SK-N-SH (cell line): ENCODE measurements around the gene PYGB. TPM values are rescaled to one million over a fixed set of nuclear protein-coding genes. Genes with fewer than 3 reads are reported as not detected.
A peak's percentile ranks its signal among the peaks of the same experiment; 100 is the strongest.

Experiments used
- CTCF ChIA-PET: fragments of 300-600, 350-600 bp; formaldehyde crosslinking; extraction: SDS; loops from one replicate; lab custom pipeline; 2021; lab: Yijun Ruan, JAX
- POLR2A ChIA-PET: fragments of 350-600 bp; sonication (Branson Sonifier 250); formaldehyde crosslinking; extraction: SDS; loops from one replicate; lab custom pipeline; 2020; ENCODE audit warnings: antibody characterized with exemption, inconsistent platforms; lab: Yijun Ruan, JAX
- DNase-seq: peaks from one replicate; pipeline ENCODE4 v3.0.0; 2012
- H2AFZ ChIP-seq: fragments of 200-600 bp; sonication (generic); 2 replicates; pipeline ENCODE4 v1.8.1; 2016; ENCODE audit warnings: antibody characterized with exemption, mild to moderate bottlenecking, low read depth
- H3F3A ChIP-seq: fragments of 200-600 bp; sonication (generic); replicated peaks from 2 replicates; pipeline ENCODE3; 2016; ENCODE audit warnings: antibody characterized with exemption, mild to moderate bottlenecking; ENCODE audit not compliant: insufficient read depth
- H3K27ac ChIP-seq, 2 experiments: fragments of 200-500 bp in 1 of 2; fragments of 200-600 bp in 1 of 2; sonication (Bioruptor generic) in 1 of 2; sonication (generic), shearing (Covaris generic) in 1 of 2; 2 replicates each; pipeline versions ENCODE4 v1.5.1 to v1.6.1; 2014 to 2016; ENCODE audit warnings: low read depth in 2 of 2, inconsistent platforms in 1 of 2, low read length in 1 of 2, mild to moderate bottlenecking in 1 of 2, mixed read lengths in 1 of 2
- H3K27me3 ChIP-seq: fragments of 200-600 bp; sonication (generic), shearing (Covaris generic); 2 replicates; pipeline ENCODE4 v1.6.1; 2016; ENCODE audit warnings: mixed run types; ENCODE audit not compliant: insufficient read depth
- H3K36me3 ChIP-seq, 2 experiments: fragments of 200-500 bp in 1 of 2; fragments of 200-600 bp in 1 of 2; sonication (Bioruptor generic) in 1 of 2; sonication (generic) in 1 of 2; replicated peaks in 1 of 2; 2 replicates each; pipeline versions ENCODE3 to v1.5.1; 2014 to 2016; ENCODE audit warnings: low read length in 1 of 2, mild to moderate bottlenecking in 1 of 2; ENCODE audit not compliant: insufficient read depth in 2 of 2, control insufficient read depth in 1 of 2
- H3K4me1 ChIP-seq, 2 experiments: fragments of 200-500 bp in 1 of 2; fragments of 200-600 bp in 1 of 2; sonication (Bioruptor generic) in 1 of 2; sonication (generic), shearing (Covaris generic) in 1 of 2; 2 replicates each; pipeline versions ENCODE4 v1.5.1 to v1.6.1; 2014 to 2016; ENCODE audit warnings: low read depth in 1 of 2, low read length in 1 of 2, mixed run types in 1 of 2; ENCODE audit not compliant: insufficient read depth in 2 of 2, control insufficient read depth in 1 of 2
- H3K4me2 ChIP-seq: fragments of 200-600 bp; sonication (generic), shearing (Covaris generic); 2 replicates; pipeline ENCODE4 v1.6.1; 2017; ENCODE audit warnings: mixed run types
- H3K4me3 ChIP-seq, 2 experiments: fragments of 200-500 bp in 1 of 2; fragments of 200-600 bp in 1 of 2; sonication (Bioruptor generic) in 1 of 2; sonication (generic), shearing (Covaris generic) in 1 of 2; 2 replicates each; pipeline versions ENCODE4 v1.5.1 to v1.8.1; 2014 to 2016; ENCODE audit warnings: low read depth in 2 of 2, inconsistent platforms in 1 of 2, low read length in 1 of 2, mild to moderate bottlenecking in 1 of 2, mixed read lengths in 1 of 2, moderate library complexity in 1 of 2
- H3K79me2 ChIP-seq: fragments of 200-600 bp; sonication (generic); 2 replicates; pipeline ENCODE4 v1.8.1; 2017; ENCODE audit warnings: mild to moderate bottlenecking; ENCODE audit not compliant: insufficient read depth
- H3K9ac ChIP-seq: fragments of 200-600 bp; sonication (generic); 2 replicates; pipeline ENCODE4 v1.6.1; 2017; ENCODE audit warnings: mixed run types
- H3K9me2 ChIP-seq: fragments of 200-600 bp; sonication (generic); 2 replicates; pipeline ENCODE4 v1.6.1; 2017; ENCODE audit warnings: mixed run types
- H3K9me3 ChIP-seq: fragments of 200-600 bp; sonication (generic); 2 replicates; pipeline ENCODE4 v1.6.1; 2017; ENCODE audit warnings: mixed run types, mild to moderate bottlenecking, moderate library complexity
- H4K20me1 ChIP-seq: fragments of 200-600 bp; sonication (generic); 2 replicates; pipeline ENCODE4 v1.6.1; 2017; ENCODE audit warnings: mild to moderate bottlenecking, mixed run types; ENCODE audit not compliant: insufficient read depth
- FOXJ3 ChIP-seq: sonication (generic); formaldehyde crosslinking; IDR thresholded peaks from 2 replicates; pipeline ENCODE4 v1.5.1; 2020; ENCODE audit warnings: mild to moderate bottlenecking, missing genetic modification reagents
- MXI1 ChIP-seq: IDR thresholded peaks from 2 replicates; pipeline ENCODE4 v1.6.1; 2012; ENCODE audit warnings: mild to moderate bottlenecking, low read depth, low read length, improper control_type of control experiment
- NRF1 ChIP-seq: IDR thresholded peaks from 2 replicates; pipeline ENCODE4 v1.6.1; 2012; ENCODE audit warnings: low read depth, mild to moderate bottlenecking, low read length
- RFX5 ChIP-seq: IDR thresholded peaks from 2 replicates; pipeline ENCODE4 v1.6.1; 2012; ENCODE audit warnings: mild to moderate bottlenecking, improper control_type of control experiment, low read length
- RXRA ChIP-seq: IDR thresholded peaks from 2 replicates; pipeline ENCODE4 v1.4.0; 2012; ENCODE audit warnings: low read depth, mild to moderate bottlenecking, borderline replicate concordance
- SIN3A ChIP-seq: IDR thresholded peaks from 2 replicates; pipeline ENCODE4 v1.6.1; 2012; ENCODE audit warnings: low read depth, mild to moderate bottlenecking, low read length, moderate library complexity, borderline replicate concordance
- SMC3 ChIP-seq: IDR thresholded peaks from 2 replicates; pipeline ENCODE4 v1.6.1; 2012; ENCODE audit warnings: low read depth, low read length, improper control_type of control experiment
- TEAD4 ChIP-seq: IDR thresholded peaks from 2 replicates; pipeline ENCODE4 v1.4.0; 2012; ENCODE audit warnings: mild to moderate bottlenecking, borderline replicate concordance; ENCODE audit not compliant: insufficient read depth
- WGBS: methylation state at CpG from one replicate; pipeline ENCODE4 v1.1.6; 2017; ENCODE audit warnings: low lambda C conversion rate; 5-methylcytosine and 5-hydroxymethylcytosine counted together
- polyA plus RNA-seq, 3 experiments: library from polyadenylated mRNA; depleted of rRNA; stranded (reverse); fragments of >200 nt; gene quantifications; 2 replicates each; pipeline ENCODE4 v1.2.3, GENCODE V29; 2012
- TF ChIP-seq, protein P1 (sequence below): IDR thresholded peaks from 2 replicates; pipeline ENCODE4 v1.6.1; 2012; ENCODE audit warnings: mild to moderate bottlenecking, low read depth, low read length, moderate library complexity
- TF ChIP-seq, protein P2 (sequence below): IDR thresholded peaks from 2 replicates; pipeline ENCODE4 v1.4.0; 2012; ENCODE audit warnings: low read depth, borderline replicate concordance
- TF ChIP-seq, protein P3 (sequence below): IDR thresholded peaks from 2 replicates; pipeline ENCODE4 v1.4.0; 2012; ENCODE audit warnings: low read depth, borderline replicate concordance
- TF ChIP-seq, protein P4 (sequence below): IDR thresholded peaks from 2 replicates; pipeline ENCODE4 v1.4.0; 2012; ENCODE audit warnings: low read depth
- TF ChIP-seq, protein P5 (sequence below): IDR thresholded peaks from 2 replicates; pipeline ENCODE4; 2012

PYGB gene
- polyA plus RNA-seq, 1 of the 3 experiments (the other 2 are of a cell fraction): 35.8 TPM

DNA sequence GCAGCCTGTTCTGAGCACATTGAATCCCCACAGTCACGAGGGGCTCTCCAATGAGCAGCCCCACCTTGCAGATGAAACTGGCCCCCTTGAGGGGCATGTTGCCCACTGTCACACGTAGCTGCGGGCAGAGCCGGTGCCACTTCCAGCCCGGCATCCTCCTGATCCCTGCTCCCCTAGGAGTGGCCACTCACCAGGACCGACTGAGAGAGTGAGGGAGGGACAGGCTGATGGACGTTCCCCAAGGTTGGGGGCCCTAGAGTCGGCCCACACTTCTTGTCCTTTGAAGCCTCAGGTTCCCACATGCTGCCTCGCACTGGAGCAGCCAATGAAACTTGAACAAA is 41.9 kb upstream of the PYGB start:
- H3K9me3 ChIP-seq: no peaks in the 10 kb centered on the region
- H3K27me3 ChIP-seq: no peaks in the 10 kb centered on the region
- H3F3A ChIP-seq: peaks cover 5% of the 10 kb centered on the region
- no peak overlapping the region for H2AFZ ChIP-seq
- peaks cover 2 to 21% of the 10 kb centered on the region in 2 experiments for H3K36me3 ChIP-seq
- H4K20me1 ChIP-seq: no peaks in the 10 kb centered on the region
- H3K4me2 ChIP-seq: no peak overlapping the region
- H3K9me2 ChIP-seq: no peaks in the 10 kb centered on the region
- DNase-seq: no peak
- peaks cover 53% of the 10 kb centered on the region for H3K79me2 ChIP-seq
- ChIA-PET POLR2A (no interaction called here), CTCF (no interaction called here)
- H3K4me3 ChIP-seq: no peak overlapping the region
- H3K27ac ChIP-seq: no peak overlapping the region
- 95% methylated on average over 5 of the region's 9 CpGs for WGBS
- TF ChIP-seq, protein P1, sequence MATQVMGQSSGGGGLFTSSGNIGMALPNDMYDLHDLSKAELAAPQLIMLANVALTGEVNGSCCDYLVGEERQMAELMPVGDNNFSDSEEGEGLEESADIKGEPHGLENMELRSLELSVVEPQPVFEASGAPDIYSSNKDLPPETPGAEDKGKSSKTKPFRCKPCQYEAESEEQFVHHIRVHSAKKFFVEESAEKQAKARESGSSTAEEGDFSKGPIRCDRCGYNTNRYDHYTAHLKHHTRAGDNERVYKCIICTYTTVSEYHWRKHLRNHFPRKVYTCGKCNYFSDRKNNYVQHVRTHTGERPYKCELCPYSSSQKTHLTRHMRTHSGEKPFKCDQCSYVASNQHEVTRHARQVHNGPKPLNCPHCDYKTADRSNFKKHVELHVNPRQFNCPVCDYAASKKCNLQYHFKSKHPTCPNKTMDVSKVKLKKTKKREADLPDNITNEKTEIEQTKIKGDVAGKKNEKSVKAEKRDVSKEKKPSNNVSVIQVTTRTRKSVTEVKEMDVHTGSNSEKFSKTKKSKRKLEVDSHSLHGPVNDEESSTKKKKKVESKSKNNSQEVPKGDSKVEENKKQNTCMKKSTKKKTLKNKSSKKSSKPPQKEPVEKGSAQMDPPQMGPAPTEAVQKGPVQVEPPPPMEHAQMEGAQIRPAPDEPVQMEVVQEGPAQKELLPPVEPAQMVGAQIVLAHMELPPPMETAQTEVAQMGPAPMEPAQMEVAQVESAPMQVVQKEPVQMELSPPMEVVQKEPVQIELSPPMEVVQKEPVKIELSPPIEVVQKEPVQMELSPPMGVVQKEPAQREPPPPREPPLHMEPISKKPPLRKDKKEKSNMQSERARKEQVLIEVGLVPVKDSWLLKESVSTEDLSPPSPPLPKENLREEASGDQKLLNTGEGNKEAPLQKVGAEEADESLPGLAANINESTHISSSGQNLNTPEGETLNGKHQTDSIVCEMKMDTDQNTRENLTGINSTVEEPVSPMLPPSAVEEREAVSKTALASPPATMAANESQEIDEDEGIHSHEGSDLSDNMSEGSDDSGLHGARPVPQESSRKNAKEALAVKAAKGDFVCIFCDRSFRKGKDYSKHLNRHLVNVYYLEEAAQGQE: no peak
- TF ChIP-seq, protein P2, sequence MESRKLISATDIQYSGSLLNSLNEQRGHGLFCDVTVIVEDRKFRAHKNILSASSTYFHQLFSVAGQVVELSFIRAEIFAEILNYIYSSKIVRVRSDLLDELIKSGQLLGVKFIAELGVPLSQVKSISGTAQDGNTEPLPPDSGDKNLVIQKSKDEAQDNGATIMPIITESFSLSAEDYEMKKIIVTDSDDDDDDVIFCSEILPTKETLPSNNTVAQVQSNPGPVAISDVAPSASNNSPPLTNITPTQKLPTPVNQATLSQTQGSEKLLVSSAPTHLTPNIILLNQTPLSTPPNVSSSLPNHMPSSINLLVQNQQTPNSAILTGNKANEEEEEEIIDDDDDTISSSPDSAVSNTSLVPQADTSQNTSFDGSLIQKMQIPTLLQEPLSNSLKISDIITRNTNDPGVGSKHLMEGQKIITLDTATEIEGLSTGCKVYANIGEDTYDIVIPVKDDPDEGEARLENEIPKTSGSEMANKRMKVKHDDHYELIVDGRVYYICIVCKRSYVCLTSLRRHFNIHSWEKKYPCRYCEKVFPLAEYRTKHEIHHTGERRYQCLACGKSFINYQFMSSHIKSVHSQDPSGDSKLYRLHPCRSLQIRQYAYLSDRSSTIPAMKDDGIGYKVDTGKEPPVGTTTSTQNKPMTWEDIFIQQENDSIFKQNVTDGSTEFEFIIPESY: no peak
- TF ChIP-seq SIN3A (no peak), NRF1 (no peak)
- no peak overlapping the region for H3K9ac ChIP-seq
- no peaks in the 10 kb centered on the region for H3K4me1 ChIP-seq

DNA sequence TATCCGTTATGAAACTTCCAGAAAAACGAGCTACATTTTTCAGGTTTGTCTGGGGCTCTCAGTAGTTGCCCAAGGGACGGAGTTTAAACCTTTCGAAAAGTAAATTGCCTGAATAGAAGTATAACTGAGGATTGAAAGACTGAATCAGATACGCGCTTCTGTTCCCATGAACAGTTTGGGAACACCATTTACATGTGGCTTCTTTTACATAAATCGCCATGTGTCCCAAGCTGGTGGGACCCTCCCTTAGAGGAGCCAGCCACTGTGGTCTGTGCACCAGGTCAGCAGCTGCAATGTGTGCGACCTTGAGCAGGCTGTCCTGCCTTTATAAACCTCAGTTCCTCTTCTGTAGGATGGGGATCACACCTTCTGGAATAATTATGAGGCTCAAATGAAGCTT is 41.3 kb upstream of the PYGB start:
- H4K20me1 ChIP-seq: no peaks in the 10 kb centered on the region
- no peak overlapping the region for H3K27ac ChIP-seq
- peaks cover 6 to 21% of the 10 kb centered on the region in 2 experiments for H3K36me3 ChIP-seq
- WGBS: 96% methylated on average over 6 of the region's 8 CpGs
- H3K4me2 ChIP-seq: no peak overlapping the region
- H2AFZ ChIP-seq: no peak overlapping the region
- POLR2A ChIA-PET: no interaction called here
- no peaks in the 10 kb centered on the region for H3K9me2 ChIP-seq
- no peaks in the 10 kb centered on the region for H3K9me3 ChIP-seq
- no peak overlapping the region for H3K9ac ChIP-seq
- DNase-seq: peak; percentile 11
- H3K27me3 ChIP-seq: no peaks in the 10 kb centered on the region
- H3K4me3 ChIP-seq: no peak overlapping the region
- CTCF ChIA-PET: no interaction called here
- H3F3A ChIP-seq: peaks cover 3% of the 10 kb centered on the region
- TF ChIP-seq SMC3: no peak
- TF ChIP-seq, protein P3, sequence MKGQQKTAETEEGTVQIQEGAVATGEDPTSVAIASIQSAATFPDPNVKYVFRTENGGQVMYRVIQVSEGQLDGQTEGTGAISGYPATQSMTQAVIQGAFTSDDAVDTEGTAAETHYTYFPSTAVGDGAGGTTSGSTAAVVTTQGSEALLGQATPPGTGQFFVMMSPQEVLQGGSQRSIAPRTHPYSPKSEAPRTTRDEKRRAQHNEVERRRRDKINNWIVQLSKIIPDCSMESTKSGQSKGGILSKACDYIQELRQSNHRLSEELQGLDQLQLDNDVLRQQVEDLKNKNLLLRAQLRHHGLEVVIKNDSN: no peak
- TF ChIP-seq RXRA: no peak
- TF ChIP-seq, protein P4, sequence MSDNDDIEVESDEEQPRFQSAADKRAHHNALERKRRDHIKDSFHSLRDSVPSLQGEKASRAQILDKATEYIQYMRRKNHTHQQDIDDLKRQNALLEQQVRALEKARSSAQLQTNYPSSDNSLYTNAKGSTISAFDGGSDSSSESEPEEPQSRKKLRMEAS: no peak
- no peak for TF ChIP-seq MXI1
- no peak for TF ChIP-seq RFX5
- no peak for TF ChIP-seq TEAD4
- TF ChIP-seq FOXJ3 (CRISPR knock-in tag): no peak
- TF ChIP-seq, protein P5, sequence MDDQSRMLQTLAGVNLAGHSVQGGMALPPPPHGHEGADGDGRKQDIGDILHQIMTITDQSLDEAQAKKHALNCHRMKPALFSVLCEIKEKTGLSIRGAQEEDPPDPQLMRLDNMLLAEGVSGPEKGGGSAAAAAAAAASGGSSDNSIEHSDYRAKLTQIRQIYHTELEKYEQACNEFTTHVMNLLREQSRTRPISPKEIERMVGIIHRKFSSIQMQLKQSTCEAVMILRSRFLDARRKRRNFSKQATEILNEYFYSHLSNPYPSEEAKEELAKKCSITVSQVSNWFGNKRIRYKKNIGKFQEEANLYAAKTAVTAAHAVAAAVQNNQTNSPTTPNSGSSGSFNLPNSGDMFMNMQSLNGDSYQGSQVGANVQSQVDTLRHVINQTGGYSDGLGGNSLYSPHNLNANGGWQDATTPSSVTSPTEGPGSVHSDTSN: no peak
- peaks cover 47% of the 10 kb centered on the region for H3K79me2 ChIP-seq
- H3K4me1 ChIP-seq: no peaks in the 10 kb centered on the region
